Measurements from ENCODE around the gene PRDM13. TPM values are rescaled to one million over a fixed set of nuclear protein-coding genes. Genes with fewer than 3 reads are reported as not detected.

The PRDM13 gene
- total RNA-seq, 1 donor from 2014 or later = not detected

DNA sequence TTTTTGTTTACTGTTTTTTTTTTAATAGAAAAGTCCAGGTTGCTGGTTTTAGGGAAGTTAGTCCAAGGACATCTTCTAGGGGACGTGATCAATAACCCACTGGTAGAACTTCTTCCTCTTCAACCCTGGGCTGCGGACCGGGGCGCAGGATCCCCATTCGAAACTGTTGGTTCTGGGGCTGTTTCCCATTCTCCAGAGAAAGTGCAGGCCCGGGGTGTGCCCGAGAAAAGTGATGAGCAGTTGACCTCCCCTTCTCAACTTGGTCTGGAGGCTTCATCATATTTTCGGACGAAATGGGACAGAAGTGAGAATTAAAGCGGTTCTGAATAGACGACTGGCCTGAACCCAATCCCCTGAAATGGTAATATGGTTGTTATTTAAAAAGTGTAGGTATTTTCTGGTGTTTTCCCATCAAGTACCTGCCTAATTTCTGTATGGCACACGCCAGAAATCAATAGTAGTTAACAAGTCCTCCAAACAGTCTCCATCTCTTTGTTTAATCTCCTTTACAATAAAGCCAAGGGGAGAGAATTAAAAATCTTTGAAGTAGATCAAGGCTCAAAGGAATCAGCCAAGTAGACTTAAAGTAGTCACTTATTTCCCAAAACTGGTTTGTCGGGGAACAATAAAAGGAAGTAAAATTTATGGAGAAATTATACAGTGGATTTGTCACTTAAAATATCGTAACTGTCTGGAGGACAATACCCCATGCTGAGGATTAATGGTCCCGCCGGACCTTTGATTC lies 550 bp upstream of the PRDM13 start:
- Histone ChIP-seq H3K27ac (no peak overlapping the region), H3K4me1 (peaks cover 25% of the 10 kb centered on the region), H3K9me3 (no peaks in the 10 kb centered on the region), H3K27me3 (ENCODE audit: low read depth) (peaks cover 99% of the 10 kb centered on the region), H3K36me3 (no peaks in the 10 kb centered on the region), H3K4me3 (no peak overlapping the region)
- DNase-seq = no peak
- ATAC-seq = no peak
- TF ChIP-seq, protein P1, sequence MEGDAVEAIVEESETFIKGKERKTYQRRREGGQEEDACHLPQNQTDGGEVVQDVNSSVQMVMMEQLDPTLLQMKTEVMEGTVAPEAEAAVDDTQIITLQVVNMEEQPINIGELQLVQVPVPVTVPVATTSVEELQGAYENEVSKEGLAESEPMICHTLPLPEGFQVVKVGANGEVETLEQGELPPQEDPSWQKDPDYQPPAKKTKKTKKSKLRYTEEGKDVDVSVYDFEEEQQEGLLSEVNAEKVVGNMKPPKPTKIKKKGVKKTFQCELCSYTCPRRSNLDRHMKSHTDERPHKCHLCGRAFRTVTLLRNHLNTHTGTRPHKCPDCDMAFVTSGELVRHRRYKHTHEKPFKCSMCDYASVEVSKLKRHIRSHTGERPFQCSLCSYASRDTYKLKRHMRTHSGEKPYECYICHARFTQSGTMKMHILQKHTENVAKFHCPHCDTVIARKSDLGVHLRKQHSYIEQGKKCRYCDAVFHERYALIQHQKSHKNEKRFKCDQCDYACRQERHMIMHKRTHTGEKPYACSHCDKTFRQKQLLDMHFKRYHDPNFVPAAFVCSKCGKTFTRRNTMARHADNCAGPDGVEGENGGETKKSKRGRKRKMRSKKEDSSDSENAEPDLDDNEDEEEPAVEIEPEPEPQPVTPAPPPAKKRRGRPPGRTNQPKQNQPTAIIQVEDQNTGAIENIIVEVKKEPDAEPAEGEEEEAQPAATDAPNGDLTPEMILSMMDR (IDR thresholded peaks at IDR 0.05) = no peak
- intact Hi-C loops (cut with DNase I) = no loop called here

DNA sequence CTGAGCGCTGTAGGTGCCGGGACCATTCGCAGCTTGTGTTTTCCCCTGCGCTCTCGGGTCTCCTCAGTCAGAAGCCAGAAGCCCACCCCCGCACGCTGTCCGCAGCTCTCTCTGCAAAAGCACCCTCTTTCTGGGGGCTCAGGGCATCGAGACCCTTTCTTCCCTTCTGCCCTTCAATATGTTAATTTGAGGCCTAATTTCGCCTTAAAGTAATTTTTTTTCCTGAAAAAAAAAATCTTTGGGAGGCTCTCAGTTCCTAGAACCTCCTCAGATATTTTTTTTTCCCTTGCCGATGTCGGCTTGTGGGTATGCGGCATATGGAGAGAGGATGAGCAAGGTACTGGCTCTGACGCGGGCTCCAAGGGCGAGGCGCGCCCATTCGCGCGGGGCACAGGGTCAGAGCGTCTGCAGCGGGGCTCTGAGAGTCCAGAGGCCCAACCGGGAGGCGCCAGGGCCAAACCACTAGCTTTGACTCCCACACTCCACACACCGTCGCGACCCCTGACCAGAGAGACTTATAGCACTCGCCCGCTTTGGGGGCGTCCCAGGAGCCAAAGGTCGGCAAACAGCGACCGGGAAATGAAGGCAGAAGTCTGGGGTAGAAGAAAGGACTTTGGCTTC lies 893 bp downstream of the PRDM13 start:
- intact Hi-C loops (cut with DNase I) = no loop called here
- no peak overlapping the region for H3K4me3 ChIP-seq
- TF ChIP-seq, protein P1 (IDR thresholded peaks at IDR 0.05) = no peak
- peaks cover 99% of the 10 kb centered on the region for H3K27me3 ChIP-seq (ENCODE audit: low read depth)
- peak in 1 of 2 donors; percentile 4 for ATAC-seq
- DNase-seq = no peak
- no peaks in the 10 kb centered on the region for H3K9me3 ChIP-seq
- H3K27ac ChIP-seq = no peak overlapping the region
- H3K36me3 ChIP-seq = no peaks in the 10 kb centered on the region
- peaks cover 23% of the 10 kb centered on the region for H3K4me1 ChIP-seq

DNA sequence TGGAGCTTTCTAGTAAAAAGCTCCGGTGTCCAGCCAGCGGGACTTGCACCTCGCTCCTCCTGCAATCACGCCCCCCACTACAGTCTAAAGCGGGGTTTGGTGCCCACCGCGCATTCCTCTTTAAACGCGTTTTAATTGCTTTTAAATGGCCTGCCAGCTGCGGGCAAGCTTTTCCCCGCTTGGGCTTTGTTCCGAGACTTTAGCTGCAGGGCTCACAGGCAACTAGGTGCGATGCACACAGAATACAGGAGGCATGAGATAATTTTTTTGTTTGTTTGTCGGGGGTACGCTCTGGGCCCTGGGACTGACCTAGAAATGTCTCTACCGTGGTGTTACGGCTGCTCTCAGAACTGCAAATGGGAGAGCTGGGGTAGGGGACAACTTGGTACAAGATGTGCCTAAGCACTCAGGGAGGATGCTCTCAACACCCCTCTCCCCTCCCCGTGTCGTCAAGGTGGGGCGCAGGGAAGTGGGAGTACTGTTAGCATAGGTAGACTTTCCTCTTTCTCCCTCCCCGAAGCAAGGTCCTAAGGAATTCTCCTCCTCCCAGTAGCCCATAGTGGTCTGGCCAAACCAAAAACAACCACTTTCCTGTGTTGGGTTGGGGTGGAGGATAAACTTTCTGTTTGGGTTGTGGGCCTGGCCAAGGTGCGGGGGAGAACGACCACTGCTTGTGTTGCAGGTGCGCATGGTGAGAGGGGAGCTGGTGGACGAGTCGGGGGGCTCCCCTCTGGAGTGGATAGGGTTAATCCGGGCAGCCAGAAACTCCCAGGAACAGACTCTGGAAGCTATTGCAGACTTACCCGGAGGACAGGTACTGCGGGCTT lies 1.6 kb downstream of the PRDM13 start:
- Histone ChIP-seq H3K36me3 (no peaks in the 10 kb centered on the region), H3K4me1 (peaks cover 21% of the 10 kb centered on the region), H3K27me3 (ENCODE audit: low read depth) (peaks cover 99% of the 10 kb centered on the region), H3K4me3 (no peak overlapping the region), H3K27ac (no peak overlapping the region), H3K9me3 (no peaks in the 10 kb centered on the region)
- intact Hi-C loops (cut with DNase I) = no loop called here
- TF ChIP-seq, protein P1 (IDR thresholded peaks at IDR 0.05) = no peak
- ATAC-seq = no peak
- no peak for DNase-seq

DNA sequence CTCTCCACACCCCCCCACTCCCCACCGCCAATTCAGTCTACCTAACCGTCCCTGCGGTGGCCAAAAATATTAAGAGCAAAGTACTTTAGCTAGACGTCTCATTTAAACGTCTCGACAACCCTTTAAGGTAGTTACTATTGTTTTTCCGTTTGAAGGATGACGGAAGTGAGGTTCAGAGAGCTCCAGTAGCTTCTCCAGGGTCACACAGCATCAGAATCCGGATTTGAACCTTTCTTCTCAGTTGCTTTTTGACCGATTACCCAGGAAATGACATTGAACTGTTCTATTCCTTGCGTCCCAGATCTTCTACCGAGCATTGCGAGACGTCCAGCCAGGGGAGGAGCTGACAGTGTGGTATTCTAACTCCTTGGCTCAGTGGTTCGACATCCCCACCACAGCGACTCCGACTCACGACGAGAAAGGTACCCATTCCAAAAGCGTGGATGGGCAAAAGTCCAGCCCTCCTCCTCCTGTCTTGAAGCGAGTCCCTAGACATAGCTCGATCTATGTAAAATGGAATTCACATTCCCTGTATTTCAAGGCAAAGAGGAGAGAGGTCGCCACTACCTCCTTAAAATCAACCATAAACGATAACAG lies 2.4 kb downstream of the PRDM13 start:
- Histone ChIP-seq H3K4me3 (no peak overlapping the region), H3K9me3 (no peaks in the 10 kb centered on the region), H3K27ac (no peak overlapping the region), H3K36me3 (no peaks in the 10 kb centered on the region), H3K4me1 (peaks cover 21% of the 10 kb centered on the region), H3K27me3 (ENCODE audit: low read depth) (peaks cover 99% of the 10 kb centered on the region)
- intact Hi-C loops (cut with DNase I) = no loop called here
- DNase-seq (no peak), ATAC-seq (no peak)
- TF ChIP-seq, protein P1 (IDR thresholded peaks at IDR 0.05) = no peak

DNA sequence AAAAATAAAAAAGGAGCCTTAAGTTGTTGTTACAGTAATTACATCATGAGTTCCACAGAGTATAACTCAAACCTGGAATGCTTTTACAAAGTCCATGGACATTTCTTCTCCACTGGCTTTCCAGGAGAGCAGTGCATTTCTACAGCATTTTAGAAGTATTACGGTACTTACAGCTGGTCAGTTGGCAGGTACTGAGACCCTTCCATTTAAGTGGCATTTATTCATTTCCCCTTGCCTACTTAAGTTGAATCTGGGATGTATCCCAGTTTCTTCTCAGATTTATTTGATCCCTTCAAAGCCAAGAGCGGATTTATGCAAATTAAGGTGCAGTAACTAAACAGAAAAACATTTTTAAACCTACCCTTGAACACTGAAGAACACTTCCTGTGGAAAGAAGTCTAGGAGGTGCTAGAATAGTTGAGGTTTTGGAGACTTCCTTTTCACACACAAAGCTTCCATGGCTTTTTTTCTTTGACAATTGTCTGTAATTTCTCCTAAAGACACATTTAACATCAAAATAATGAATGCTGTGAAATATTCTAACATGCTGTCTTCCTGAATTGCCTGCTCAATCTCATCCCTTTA lies 3.4 kb downstream of the PRDM13 start:
- ATAC-seq = no peak
- intact Hi-C loops (cut with DNase I) = no loop called here
- peaks cover 22% of the 10 kb centered on the region for H3K4me1 ChIP-seq
- H3K36me3 ChIP-seq = no peaks in the 10 kb centered on the region
- H3K27me3 ChIP-seq (ENCODE audit: low read depth) = peaks cover 99% of the 10 kb centered on the region
- H3K9me3 ChIP-seq = no peaks in the 10 kb centered on the region
- no peak for DNase-seq
- no peak overlapping the region for H3K4me3 ChIP-seq
- H3K27ac ChIP-seq = no peak overlapping the region
- TF ChIP-seq, protein P1 (IDR thresholded peaks at IDR 0.05) = no peak
